ENCODE measurements around the gene GALNT18.

GALNT18 gene

DNA sequence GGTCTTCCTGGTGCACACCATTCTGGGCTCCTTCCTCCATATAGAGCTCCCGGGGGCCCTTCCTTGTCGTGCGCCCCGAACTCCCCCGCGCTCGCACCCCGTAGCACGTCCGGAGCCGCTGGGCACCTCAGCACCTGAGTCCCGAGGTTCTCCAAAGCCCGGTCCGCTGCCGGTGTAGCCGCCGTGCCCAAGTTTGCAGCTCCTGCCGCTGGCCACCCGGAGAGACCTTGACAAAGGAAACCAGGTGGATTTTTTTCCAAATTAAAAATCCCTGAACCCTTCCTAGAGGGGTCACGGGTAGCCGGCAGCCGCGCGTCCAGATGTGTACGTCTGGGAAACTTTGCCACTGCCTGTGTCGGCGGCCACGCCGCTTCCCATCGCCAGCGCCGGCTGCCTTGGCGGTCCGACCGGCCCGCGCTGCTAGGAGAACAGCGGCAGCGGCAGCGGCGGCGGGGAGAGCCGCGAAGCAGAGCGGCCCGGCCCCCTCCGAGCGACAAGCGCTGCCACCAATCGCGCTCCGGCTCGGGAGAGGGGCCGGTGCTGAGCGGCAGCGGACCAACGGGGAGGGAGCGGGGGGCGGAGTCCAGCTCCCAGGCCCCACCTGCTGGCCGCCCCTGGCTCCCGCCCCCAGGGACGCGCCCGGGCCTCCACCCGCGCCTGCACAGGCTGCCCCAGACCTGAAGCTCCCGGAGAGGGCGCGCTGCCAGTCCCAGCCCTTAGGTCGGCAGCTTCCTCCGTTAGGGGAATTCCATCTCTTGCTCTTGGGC lies at the start of gene GALNT18:
Gene GALNT18, minus strand, starts transcription at position 433 of the 767 bp plus-strand sequence.
- no peak within 1 kb of the TSS for H3K27ac ChIP-seq (ENCODE audit: low read depth, low read length)
- no peaks in the 10 kb centered on the region for H3K9me2 ChIP-seq (replicated peaks; ENCODE audit: insufficient read depth, low read length)
- TF ChIP-seq EZH2phosphoT487 (conservative IDR thresholded peaks at IDR 0.05; ENCODE audit: low read length) (no peak), CTCF (IDR thresholded peaks at IDR 0.05; ENCODE audit: insufficient read depth, low read length, poor library complexity, severe bottlenecking) (no peak)
- no peaks in the 10 kb centered on the region for H3F3A ChIP-seq (ENCODE audit: insufficient read depth)
- H3K79me2 ChIP-seq (ENCODE audit: insufficient read depth, low read length): no peaks in the 10 kb centered on the region
- H3K4me3 ChIP-seq (ENCODE audit: insufficient read depth, low read length, poor library complexity, severe bottlenecking): no peak within 1 kb of the TSS
- H3K27me3 ChIP-seq (ENCODE audit: low read length): no peaks in the 10 kb centered on the region
- no peaks in the 10 kb centered on the region for H3K36me3 ChIP-seq (ENCODE audit: low read length)
- H2AFZ ChIP-seq (ENCODE audit: low read depth, low read length, severe bottlenecking): no peak within 1 kb of the TSS
- no peak within 1 kb of the TSS for H3K9ac ChIP-seq (ENCODE audit: low read length)
- H3K4me2 ChIP-seq (ENCODE audit: low read depth, low read length, poor library complexity, severe bottlenecking): no peak within 1 kb of the TSS
- H4K20me1 ChIP-seq (ENCODE audit: low read depth, low read length): no peaks in the 10 kb centered on the region
- H3K9me3 ChIP-seq (ENCODE audit: insufficient read depth, low read length): no peaks in the 10 kb centered on the region

DNA sequence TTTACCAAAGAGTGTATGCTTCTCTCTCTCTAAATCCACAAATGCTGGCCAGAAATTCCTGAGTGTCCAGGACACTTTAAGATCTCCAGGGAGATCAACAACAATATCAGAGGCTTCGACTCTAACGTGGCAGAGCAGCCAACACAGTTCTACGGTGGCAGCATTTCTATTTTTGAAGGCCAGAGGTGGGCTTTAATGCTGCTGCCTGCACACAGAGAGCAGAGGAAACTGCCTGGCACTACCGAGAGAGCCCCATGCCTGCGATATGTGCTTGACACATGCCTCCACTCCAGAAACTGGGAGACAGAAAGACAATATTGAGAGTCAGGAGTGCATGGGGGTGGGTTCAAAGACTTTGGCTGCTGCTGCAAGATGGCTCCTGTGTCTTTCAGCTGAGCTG lies 48.8 kb upstream of the GALNT18 start:
- no peaks in the 10 kb centered on the region for H3K36me3 ChIP-seq (ENCODE audit: low read length)
- no peaks in the 10 kb centered on the region for H3K27me3 ChIP-seq (ENCODE audit: low read length)
- no peaks in the 10 kb centered on the region for H4K20me1 ChIP-seq (ENCODE audit: low read depth, low read length)
- no peaks in the 10 kb centered on the region for H3K79me2 ChIP-seq (ENCODE audit: insufficient read depth, low read length)
- no peak overlapping the region for H3K4me3 ChIP-seq (ENCODE audit: insufficient read depth, low read length, poor library complexity, severe bottlenecking)
- no peaks in the 10 kb centered on the region for H3K9me3 ChIP-seq (ENCODE audit: insufficient read depth, low read length)
- no peaks in the 10 kb centered on the region for H3F3A ChIP-seq (ENCODE audit: insufficient read depth)
- no peak for TF ChIP-seq CTCF (IDR thresholded peaks at IDR 0.05; ENCODE audit: insufficient read depth, low read length, poor library complexity, severe bottlenecking)
- no peak for TF ChIP-seq EZH2phosphoT487 (conservative IDR thresholded peaks at IDR 0.05; ENCODE audit: low read length)
- H3K9ac ChIP-seq (ENCODE audit: low read length): no peak overlapping the region
- H3K27ac ChIP-seq (ENCODE audit: low read depth, low read length): no peak overlapping the region
- no peak overlapping the region for H2AFZ ChIP-seq (ENCODE audit: low read depth, low read length, severe bottlenecking)
- H3K4me2 ChIP-seq (ENCODE audit: low read depth, low read length, poor library complexity, severe bottlenecking): no peak overlapping the region
- no peaks in the 10 kb centered on the region for H3K9me2 ChIP-seq (replicated peaks; ENCODE audit: insufficient read depth, low read length)

GRCh38 chr11:11669233-11669846 lies 47.5 kb upstream of the GALNT18 start:
- no peaks in the 10 kb centered on the region; the same call in 1 of the 2 replicates for H3K27me3 ChIP-seq (ENCODE audit: low read length)
- no peaks in the 10 kb centered on the region for H3K9me3 ChIP-seq (ENCODE audit: insufficient read depth, low read length)
- H3K9me2 ChIP-seq (replicated peaks; ENCODE audit: insufficient read depth, low read length): no peaks in the 10 kb centered on the region
- H2AFZ ChIP-seq (ENCODE audit: low read depth, low read length, severe bottlenecking): no peak overlapping the region
- TF ChIP-seq EZH2phosphoT487 (conservative IDR thresholded peaks at IDR 0.05; ENCODE audit: low read length) (no peak), CTCF (IDR thresholded peaks at IDR 0.05; ENCODE audit: insufficient read depth, low read length, poor library complexity, severe bottlenecking) (no peak)
- no peaks in the 10 kb centered on the region for H3K79me2 ChIP-seq (ENCODE audit: insufficient read depth, low read length)
- no peak overlapping the region for H3K4me3 ChIP-seq (ENCODE audit: insufficient read depth, low read length, poor library complexity, severe bottlenecking)
- H3K9ac ChIP-seq (ENCODE audit: low read length): no peak overlapping the region
- H4K20me1 ChIP-seq (ENCODE audit: low read depth, low read length): no peaks in the 10 kb centered on the region
- H3K36me3 ChIP-seq (ENCODE audit: low read length): no peaks in the 10 kb centered on the region
- no peak overlapping the region for H3K4me2 ChIP-seq (ENCODE audit: low read depth, low read length, poor library complexity, severe bottlenecking)
- no peaks in the 10 kb centered on the region for H3F3A ChIP-seq (ENCODE audit: insufficient read depth)
- no peak overlapping the region for H3K27ac ChIP-seq (ENCODE audit: low read depth, low read length)

All from SU-DHL-6 (cell line).